GM10847 (cell line): ENCODE results near the gene CCDC24.

Experiments used
- POLR2A ChIP-seq: IDR thresholded peaks from 2 replicates; pipeline ENCODE4 v1.6.1; 2011; ENCODE audit not compliant: insufficient read length; ENCODE audit errors: extremely low read depth

Gene CCDC24

DNA sequence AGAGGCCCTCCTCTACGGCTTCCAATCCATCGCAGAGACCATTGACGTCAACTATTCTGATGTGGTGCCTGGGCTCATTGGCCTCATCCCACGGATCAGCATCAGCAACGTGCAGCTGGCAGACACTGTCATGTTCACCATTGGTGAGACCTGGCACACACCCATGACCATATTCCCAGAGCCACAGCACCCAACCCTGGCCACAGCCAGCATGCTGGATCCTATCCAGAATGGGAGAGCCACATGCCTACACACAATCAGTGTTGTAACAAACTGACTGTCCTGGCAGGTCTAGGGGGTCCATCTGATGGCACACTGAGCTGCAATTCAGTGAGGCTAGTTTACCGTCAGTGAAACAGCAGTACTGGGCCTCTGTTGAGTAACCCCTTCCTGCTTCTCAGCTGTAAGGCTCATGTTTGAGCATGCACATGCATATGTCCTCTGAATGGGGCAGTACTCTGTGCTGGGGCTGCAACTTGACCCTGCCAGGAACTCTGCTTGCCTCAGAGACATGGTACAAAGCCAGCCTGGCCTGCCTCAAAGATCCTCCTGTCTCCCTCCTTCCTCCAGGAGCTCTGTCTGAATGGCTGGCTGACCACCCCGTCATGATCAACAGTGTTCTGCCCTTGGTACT lies 33.9 kb upstream of the CCDC24 start:
- no peak for TF ChIP-seq POLR2A

- TF ChIP-seq POLR2A: no peak
These were observed 32.8 kb upstream of the CCDC24 start for GRCh38 chr1:43958351-43959255.

- TF ChIP-seq POLR2A: no peak
These were observed 30.6 kb upstream of the CCDC24 start for GRCh38 chr1:43960798-43961197.

GRCh38 chr1:43961692-43962091 lies 29.7 kb upstream of the CCDC24 start:
- TF ChIP-seq POLR2A: no peak

- no peak for TF ChIP-seq POLR2A
These were observed 29.1 kb upstream of the CCDC24 start for GRCh38 chr1:43962324-43962723.

- no peak for TF ChIP-seq POLR2A
These were observed 28.4 kb upstream of the CCDC24 start for GRCh38 chr1:43963006-43963405.

GRCh38 chr1:43963890-43964289 lies 27.5 kb upstream of the CCDC24 start:
- no peak for TF ChIP-seq POLR2A

DNA sequence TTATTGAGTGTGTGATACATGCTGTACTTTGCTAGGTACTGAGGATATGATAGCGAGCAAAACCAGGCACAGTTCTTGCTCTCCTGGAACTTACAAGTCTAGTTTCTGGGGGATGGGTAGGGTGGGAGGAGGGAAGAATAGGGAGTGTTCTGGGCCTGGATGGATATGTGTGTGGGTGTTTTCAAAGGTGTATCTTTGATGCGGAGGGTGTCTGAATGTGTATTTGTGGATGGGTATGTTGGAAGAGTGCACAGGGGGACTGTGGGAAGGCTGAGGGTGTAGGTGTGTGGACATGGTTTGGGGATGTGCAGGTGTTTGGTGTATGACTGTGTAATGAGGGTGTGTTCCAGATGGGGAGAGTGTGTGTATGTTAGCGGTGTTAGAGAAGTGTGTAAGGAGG lies 26.1 kb upstream of the CCDC24 start:
- no peak for TF ChIP-seq POLR2A

DNA sequence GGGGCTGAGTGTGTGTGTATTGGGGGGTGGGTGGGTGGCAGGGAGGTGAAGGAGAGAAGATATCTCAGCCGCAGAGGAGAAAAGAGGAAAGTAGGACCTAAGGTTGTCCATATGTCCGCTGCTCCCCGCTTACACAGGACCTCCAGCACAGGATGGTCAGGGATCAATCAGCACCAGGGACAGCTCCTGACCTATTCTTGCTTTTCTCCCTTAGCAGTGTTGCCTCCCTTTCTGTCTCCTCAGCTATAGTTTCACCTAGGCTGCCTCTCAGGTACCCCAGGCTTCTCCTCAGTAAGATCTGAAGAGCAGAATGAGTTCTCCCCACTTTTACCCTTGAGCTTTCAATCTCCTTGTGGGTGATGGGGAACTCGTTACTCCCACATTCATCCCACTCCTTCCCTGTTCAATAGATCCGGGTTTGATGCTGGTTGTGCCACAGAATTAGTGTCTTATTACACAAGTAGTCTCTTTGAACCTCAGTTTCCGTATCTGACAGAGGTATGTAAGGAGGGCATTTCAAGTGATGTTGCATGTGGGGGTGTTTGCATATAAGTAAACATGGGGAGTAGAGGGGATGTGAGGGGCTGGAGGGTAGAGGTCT lies 23.0 kb upstream of the CCDC24 start:
- no peak for TF ChIP-seq POLR2A

DNA sequence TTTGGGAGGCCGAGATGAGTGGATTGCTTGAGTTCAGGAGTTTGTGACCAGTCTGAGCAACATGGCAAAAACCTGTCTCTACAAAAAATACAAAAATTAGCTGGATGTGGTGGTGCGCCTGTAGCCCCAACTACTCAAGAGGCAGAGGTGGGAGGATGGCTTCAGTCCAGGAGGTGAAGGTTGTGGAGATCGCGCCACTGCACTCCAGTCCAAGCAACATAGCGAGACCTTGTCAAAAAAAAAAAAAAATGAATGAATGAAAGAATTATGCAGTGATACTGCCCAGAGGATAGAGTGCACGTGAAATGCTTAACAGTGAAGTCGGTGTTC lies 22.0 kb upstream of the CCDC24 start:
- no peak for TF ChIP-seq POLR2A

- TF ChIP-seq POLR2A: peak; percentile 27
These were observed 21.5 kb upstream of the CCDC24 start, which contains the start of gene DPH2 for GRCh38 chr1:43969746-43970466. TSS of gene DPH2 (plus strand) at chr1:43970010. CDS start at chr1:43970176, 166 bp downstream.

DNA sequence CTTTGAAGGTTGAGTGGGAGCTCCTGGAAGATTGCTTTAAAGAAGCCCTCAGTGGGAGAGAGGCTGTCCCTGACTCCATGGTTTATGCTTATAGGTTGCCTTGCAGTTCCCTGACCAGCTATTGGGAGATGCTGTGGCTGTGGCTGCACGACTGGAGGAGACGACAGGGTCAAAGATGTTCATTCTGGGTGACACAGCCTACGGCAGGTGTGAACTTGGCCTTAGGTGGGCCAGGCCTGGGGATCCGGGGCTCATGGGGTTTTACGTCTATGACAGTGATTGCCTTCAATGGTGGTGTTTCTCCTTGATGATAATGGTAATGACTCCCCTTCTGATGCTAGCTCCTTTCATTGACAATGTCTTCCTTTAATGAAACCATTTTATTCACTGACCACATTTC lies 20.9 kb upstream of the CCDC24 start:
- TF ChIP-seq POLR2A: no peak

DNA sequence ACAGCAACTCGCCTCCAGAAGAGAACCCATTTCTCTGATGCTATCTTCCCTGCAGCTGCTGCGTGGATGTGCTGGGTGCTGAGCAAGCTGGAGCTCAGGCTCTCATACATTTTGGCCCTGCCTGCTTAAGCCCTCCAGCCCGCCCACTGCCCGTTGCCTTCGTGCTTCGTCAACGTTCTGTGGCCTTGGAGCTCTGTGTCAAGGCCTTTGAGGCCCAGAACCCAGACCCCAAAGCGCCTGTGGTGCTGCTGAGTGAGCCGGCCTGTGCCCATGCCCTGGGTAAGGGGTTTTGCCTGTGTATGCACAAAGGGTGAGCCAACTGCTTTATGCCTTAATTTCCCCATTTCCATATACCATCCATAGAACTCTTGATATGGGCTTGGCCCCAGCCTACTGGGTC lies 20.5 kb upstream of the CCDC24 start:
- no peak for TF ChIP-seq POLR2A

GRCh38 chr1:43971336-43971980 lies 19.9 kb upstream of the CCDC24 start:
- TF ChIP-seq POLR2A: no peak

DNA sequence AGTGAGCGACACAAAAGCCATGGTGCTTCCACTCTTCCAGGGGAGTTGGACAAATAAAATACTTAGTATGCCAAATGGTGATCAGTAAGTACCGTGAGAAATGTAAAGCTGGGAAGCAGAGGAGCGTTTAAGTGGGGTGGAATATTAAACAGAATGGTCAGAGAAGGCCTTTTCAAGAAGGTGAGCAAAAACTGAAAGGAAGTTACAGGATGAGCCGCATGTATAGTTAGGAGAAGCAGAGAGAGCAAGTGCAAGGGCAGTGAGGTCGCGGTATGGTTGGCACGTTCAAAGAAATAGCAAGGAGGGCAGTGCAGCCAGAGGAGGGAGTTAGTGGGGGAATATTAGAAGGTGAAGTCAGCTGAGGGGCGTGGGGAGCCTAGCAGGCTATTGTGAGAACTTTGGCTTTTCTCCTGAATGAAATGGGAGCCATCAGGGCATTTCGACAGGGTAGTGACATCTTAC lies 17.4 kb upstream of the CCDC24 start:
- no peak for TF ChIP-seq POLR2A
